Measurements from ENCODE around the gene SCGN.

GRCh38 chr6:25692472-25692871, 40.5 kb downstream of the SCGN start:
- no peak for TF ChIP-seq POLR2AphosphoS5 (IDR thresholded peaks at IDR 0.05; ENCODE audit: low read depth, low read length)
- TF ChIP-seq POLR2A (IDR thresholded peaks at IDR 0.05; ENCODE audit: low read depth, low read length): no peak
- no peak for TF ChIP-seq TAF1 (IDR thresholded peaks at IDR 0.05; ENCODE audit: low read depth, low read length)

All from GM12891 (cell line).